Brain microvascular endothelial cell (primary cell): ENCODE measurements around the gene CAV2.
A peak's percentile ranks its signal among the peaks of the same experiment; 100 is the strongest.

Experiments used
- DNase-seq: peaks from one replicate; pipeline ENCODE4 v3.0.0-alpha.2; 2020
- H3K27ac ChIP-seq: fragments of 250-450 bp; sonication (Bioruptor Pico); 2 replicates; pipeline ENCODE4 v1.5.1; 2020; ENCODE audit warnings: mild to moderate bottlenecking, moderate library complexity
- H3K27me3 ChIP-seq: fragments of 250-450 bp; sonication (Bioruptor Pico); replicated peaks from 2 replicates; pipeline ENCODE4 v1.5.1; 2020; ENCODE audit warnings: mild to moderate bottlenecking
- H3K36me3 ChIP-seq: fragments of 250-450 bp; sonication (Bioruptor Pico); replicated peaks from 2 replicates; pipeline ENCODE4 v1.5.1; 2020; ENCODE audit warnings: mild to moderate bottlenecking
- H3K4me3 ChIP-seq: 2 replicates; pipeline ENCODE4 v1.5.1; 2011; ENCODE audit warnings: low read depth, mild to moderate bottlenecking, control low read depth, low read length, moderate library complexity
- in situ Hi-C: cut with HindIII; loops from 2 replicates; pipeline ENCODE4 v1.10.0; 2017; ENCODE audit warnings: low sequenced_read_pairs, low pct_ligation_motif_present
- TF ChIP-seq, protein P1 (sequence below): IDR thresholded peaks from 2 replicates; pipeline ENCODE4 v1.5.1; 2011; ENCODE audit warnings: low read depth, mild to moderate bottlenecking, moderate library complexity, low read length, control low read depth, inconsistent platforms; ENCODE audit errors: missing control alignments

CAV2 gene, protein sequence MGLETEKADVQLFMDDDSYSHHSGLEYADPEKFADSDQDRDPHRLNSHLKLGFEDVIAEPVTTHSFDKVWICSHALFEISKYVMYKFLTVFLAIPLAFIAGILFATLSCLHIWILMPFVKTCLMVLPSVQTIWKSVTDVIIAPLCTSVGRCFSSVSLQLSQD

GRCh38 chr7:116499168-116500077 is at the start of gene CAV2:
TSS of gene CAV2 (plus strand) at chr7:116499738. CDS start at chr7:116499782, 44 bp downstream.
- Histone ChIP-seq H3K36me3 (no peaks in the 10 kb centered on the region), H3K27me3 (no peaks in the 10 kb centered on the region), H3K4me3 (peak within 1 kb of the TSS; percentile 84), H3K27ac (peak within 1 kb of the TSS; percentile 47)
- DNase-seq: no peak
- in situ Hi-C loops: no loop called here
- TF ChIP-seq, protein P1, sequence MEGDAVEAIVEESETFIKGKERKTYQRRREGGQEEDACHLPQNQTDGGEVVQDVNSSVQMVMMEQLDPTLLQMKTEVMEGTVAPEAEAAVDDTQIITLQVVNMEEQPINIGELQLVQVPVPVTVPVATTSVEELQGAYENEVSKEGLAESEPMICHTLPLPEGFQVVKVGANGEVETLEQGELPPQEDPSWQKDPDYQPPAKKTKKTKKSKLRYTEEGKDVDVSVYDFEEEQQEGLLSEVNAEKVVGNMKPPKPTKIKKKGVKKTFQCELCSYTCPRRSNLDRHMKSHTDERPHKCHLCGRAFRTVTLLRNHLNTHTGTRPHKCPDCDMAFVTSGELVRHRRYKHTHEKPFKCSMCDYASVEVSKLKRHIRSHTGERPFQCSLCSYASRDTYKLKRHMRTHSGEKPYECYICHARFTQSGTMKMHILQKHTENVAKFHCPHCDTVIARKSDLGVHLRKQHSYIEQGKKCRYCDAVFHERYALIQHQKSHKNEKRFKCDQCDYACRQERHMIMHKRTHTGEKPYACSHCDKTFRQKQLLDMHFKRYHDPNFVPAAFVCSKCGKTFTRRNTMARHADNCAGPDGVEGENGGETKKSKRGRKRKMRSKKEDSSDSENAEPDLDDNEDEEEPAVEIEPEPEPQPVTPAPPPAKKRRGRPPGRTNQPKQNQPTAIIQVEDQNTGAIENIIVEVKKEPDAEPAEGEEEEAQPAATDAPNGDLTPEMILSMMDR: no peak

GRCh38 chr7:116449950-116450349 is 49.6 kb upstream of the CAV2 start:
- in situ Hi-C loops: no loop called here
- Histone ChIP-seq H3K27ac (no peak overlapping the region), H3K36me3 (no peaks in the 10 kb centered on the region), H3K27me3 (no peaks in the 10 kb centered on the region), H3K4me3 (no peak overlapping the region)
- TF ChIP-seq, protein P1: no peak
- no peak for DNase-seq

DNA sequence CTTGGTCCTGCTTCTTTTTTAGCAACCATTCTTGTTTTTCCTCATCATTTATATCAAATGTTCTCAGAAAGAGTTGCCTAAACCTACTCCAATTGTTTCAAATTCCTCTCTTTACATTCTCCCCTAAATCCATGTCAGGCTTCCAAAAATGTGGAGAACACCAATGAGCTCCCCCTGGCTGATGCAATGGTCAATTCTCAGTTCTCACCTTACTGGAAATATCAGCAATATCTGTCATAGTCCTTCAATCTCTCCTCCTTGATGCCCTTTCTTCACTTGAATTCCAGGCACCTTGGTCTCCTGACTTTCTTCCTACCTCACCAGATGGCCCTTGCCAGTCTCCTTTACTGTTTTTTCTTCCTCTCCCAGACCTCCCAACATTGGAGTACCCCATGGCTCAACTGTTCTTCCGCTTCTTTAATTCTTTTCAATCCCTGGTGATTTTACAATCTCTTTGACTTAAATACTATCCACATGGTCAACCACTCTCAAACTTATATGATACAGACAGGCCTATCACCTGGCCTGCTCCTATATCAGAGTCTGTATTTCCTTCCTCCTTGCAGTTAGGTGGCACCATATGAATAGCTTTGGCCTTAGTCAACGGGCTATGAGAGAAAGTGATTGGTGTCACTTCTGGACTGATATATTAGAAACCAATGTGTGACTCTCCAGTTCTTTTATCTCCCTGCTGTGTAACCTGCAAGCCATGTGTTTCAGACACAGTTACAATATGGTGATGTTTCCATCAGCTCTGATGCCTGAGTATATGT is 47.4 kb upstream of the CAV2 start:
- no peaks in the 10 kb centered on the region for H3K27me3 ChIP-seq
- no peak for DNase-seq
- H3K27ac ChIP-seq: no peak overlapping the region
- TF ChIP-seq, protein P1: peak; percentile 22
- in situ Hi-C loops: no loop called here
- H3K4me3 ChIP-seq: no peak overlapping the region
- no peaks in the 10 kb centered on the region for H3K36me3 ChIP-seq

- DNase-seq: no peak
- H3K27me3 ChIP-seq: no peaks in the 10 kb centered on the region
- in situ Hi-C loops: no loop called here
- no peak overlapping the region for H3K4me3 ChIP-seq
- TF ChIP-seq, protein P1: no peak
- H3K36me3 ChIP-seq: no peaks in the 10 kb centered on the region
- no peak overlapping the region for H3K27ac ChIP-seq
These were observed 45.2 kb upstream of the CAV2 start for GRCh38 chr7:116454377-116454776.

DNA sequence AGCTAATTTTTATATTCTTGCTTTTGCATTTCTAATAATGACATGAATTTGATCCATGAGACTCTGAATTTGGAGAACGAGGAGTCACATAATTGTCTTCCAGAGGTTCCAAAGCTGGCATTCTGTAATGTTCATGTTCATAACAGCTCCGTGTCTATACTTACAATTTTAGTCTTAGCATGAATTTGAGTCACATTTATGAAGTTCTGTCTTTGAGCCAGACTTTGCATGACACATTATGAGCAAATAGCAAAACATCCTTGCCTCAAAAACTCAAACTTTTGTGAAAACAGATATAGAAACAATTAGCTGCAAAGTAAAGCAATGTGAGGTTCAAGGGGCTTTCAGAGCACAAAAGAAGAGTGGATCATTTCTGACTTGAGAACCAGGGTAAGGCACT is 44.5 kb upstream of the CAV2 start:
- TF ChIP-seq, protein P1: no peak
- Histone ChIP-seq H3K4me3 (no peak overlapping the region), H3K36me3 (no peaks in the 10 kb centered on the region), H3K27me3 (no peaks in the 10 kb centered on the region), H3K27ac (no peak overlapping the region)
- DNase-seq: no peak
- in situ Hi-C loops: no loop called here
